HG02973 (cell line): ENCODE results near the gene PSME3.
"Not testable (repeated sequence)": the region's sequence is repeated elsewhere in the genome, so short reads cannot be mapped to it uniquely, and the experiment has no call there.

Source experiments
- ATAC-seq: cut with Tn5 transposase; IDR thresholded peaks from one replicate; pipeline ENCODE4 v1.9.1; 2021; ENCODE audit warnings: moderate library complexity; ENCODE audit not compliant: unreplicated experiment

The PSME3 gene

GRCh38 chr17:42873932-42874695 lies 40.9 kb downstream of the PSME3 start:
- ATAC-seq: not testable (repeated sequence)

- ATAC-seq: no peak
Measured at GRCh38 chr17:42877037-42877436, 43.8 kb downstream of the PSME3 start.

GRCh38 chr17:42878123-42878880 lies 45.1 kb downstream of the PSME3 start:
- ATAC-seq: no peak

- no peak for ATAC-seq
Measured at GRCh38 chr17:42878924-42879595, 45.9 kb downstream of the PSME3 start.

GRCh38 chr17:42879596-42879985 lies 46.4 kb downstream of the PSME3 start:
- no peak for ATAC-seq

GRCh38 chr17:42880776-42881310 lies 47.6 kb downstream of the PSME3 start:
- no peak for ATAC-seq

- ATAC-seq: not testable (repeated sequence)
Measured at GRCh38 chr17:42881706-42882105, 48.5 kb downstream of the PSME3 start.

- no peak for ATAC-seq
Measured at GRCh38 chr17:42882166-42882565, 49.0 kb downstream of the PSME3 start.

- ATAC-seq: no peak
Measured at GRCh38 chr17:42883802-42884558, 50.8 kb downstream of the PSME3 start.

GRCh38 chr17:42885806-42886205 lies 52.6 kb downstream of the PSME3 start:
- not testable (repeated sequence) for ATAC-seq

GRCh38 chr17:42886283-42887176 lies 53.3 kb downstream of the PSME3 start:
- no peak for ATAC-seq

GRCh38 chr17:42889809-42890208 lies 56.6 kb downstream of the PSME3 start:
- no peak for ATAC-seq

- ATAC-seq: no peak
Measured at GRCh38 chr17:42891539-42892152, 58.4 kb downstream of the PSME3 start.

GRCh38 chr17:42893359-42893758 lies 60.2 kb downstream of the PSME3 start:
- no peak for ATAC-seq
